ENCODE measurements around the gene GCNT2.

Gene GCNT2

GRCh38 chr6:10553871-10554270, 32.7 kb downstream of the GCNT2 start:
- Histone ChIP-seq H3K27me3 (ENCODE audit: insufficient read depth, low read length) (no peaks in the 10 kb centered on the region), H3K36me3 (ENCODE audit: insufficient read depth, low read depth, low read length) (no peaks in the 10 kb centered on the region), H3K4me1 (ENCODE audit: insufficient read depth, low read length) (peaks cover 17% of the 10 kb centered on the region), H3K27ac (ENCODE audit: low read length) (no peak overlapping the region), H3K9me3 (ENCODE audit: insufficient read depth, low read depth, low read length) (no peaks in the 10 kb centered on the region), H3K4me3 (ENCODE audit: low read length) (no peak overlapping the region), H3K9ac (ENCODE audit: low read depth, low read length) (no peak overlapping the region)

GRCh38 chr6:10554826-10555225, 33.7 kb downstream of the GCNT2 start:
- no peak overlapping the region for H3K27ac ChIP-seq (ENCODE audit: low read length)
- H3K4me1 ChIP-seq (ENCODE audit: insufficient read depth, low read length): peaks cover 26% of the 10 kb centered on the region
- no peaks in the 10 kb centered on the region for H3K36me3 ChIP-seq (ENCODE audit: insufficient read depth, low read depth, low read length)
- H3K4me3 ChIP-seq (ENCODE audit: low read length): peak overlapping the region; percentile 89
- no peaks in the 10 kb centered on the region for H3K27me3 ChIP-seq (ENCODE audit: insufficient read depth, low read length)
- peak overlapping the region; percentile 88; the same call in 1 of the 2 replicates for H3K9ac ChIP-seq (ENCODE audit: low read depth, low read length)
- H3K9me3 ChIP-seq (ENCODE audit: insufficient read depth, low read depth, low read length): no peaks in the 10 kb centered on the region

- Histone ChIP-seq H3K4me1 (ENCODE audit: insufficient read depth, low read length) (peaks cover 28% of the 10 kb centered on the region), H3K36me3 (ENCODE audit: insufficient read depth, low read depth, low read length) (no peaks in the 10 kb centered on the region; the same call in 1 of the 2 replicates), H3K27ac (ENCODE audit: low read length) (peak overlapping the region; percentile 86), H3K9me3 (ENCODE audit: insufficient read depth, low read depth, low read length) (no peaks in the 10 kb centered on the region), H3K9ac (ENCODE audit: low read depth, low read length) (peak overlapping the region; percentile 88), H3K4me3 (ENCODE audit: low read length) (peak overlapping the region; percentile 89), H3K27me3 (ENCODE audit: insufficient read depth, low read length) (no peaks in the 10 kb centered on the region)
Observed at GRCh38 chr6:10555625-10556309, 34.6 kb downstream of the GCNT2 start.

GRCh38 chr6:10556589-10556988, 35.4 kb downstream of the GCNT2 start:
- no peaks in the 10 kb centered on the region for H3K9me3 ChIP-seq (ENCODE audit: insufficient read depth, low read depth, low read length)
- peaks cover 30% of the 10 kb centered on the region for H3K4me1 ChIP-seq (ENCODE audit: insufficient read depth, low read length)
- H3K4me3 ChIP-seq (ENCODE audit: low read length): peak overlapping the region; percentile 89
- no peaks in the 10 kb centered on the region for H3K27me3 ChIP-seq (ENCODE audit: insufficient read depth, low read length)
- peak overlapping the region; percentile 86 for H3K27ac ChIP-seq (ENCODE audit: low read length)
- peaks cover 4% of the 10 kb centered on the region; the same call in 1 of the 2 replicates for H3K36me3 ChIP-seq (ENCODE audit: insufficient read depth, low read depth, low read length)
- peak overlapping the region; percentile 88; the same call in 1 of the 2 replicates for H3K9ac ChIP-seq (ENCODE audit: low read depth, low read length)

- Histone ChIP-seq H3K9me3 (ENCODE audit: insufficient read depth, low read depth, low read length) (no peaks in the 10 kb centered on the region), H3K4me1 (ENCODE audit: insufficient read depth, low read length) (peaks cover 30% of the 10 kb centered on the region), H3K9ac (ENCODE audit: low read depth, low read length) (peak overlapping the region; percentile 88; the same call in 1 of the 2 replicates), H3K4me3 (ENCODE audit: low read length) (peak overlapping the region; percentile 89), H3K27ac (ENCODE audit: low read length) (no peak overlapping the region), H3K36me3 (ENCODE audit: insufficient read depth, low read depth, low read length) (peaks cover 8% of the 10 kb centered on the region; the same call in 1 of the 2 replicates), H3K27me3 (ENCODE audit: insufficient read depth, low read length) (no peaks in the 10 kb centered on the region)
Observed at GRCh38 chr6:10556992-10557391, 35.8 kb downstream of the GCNT2 start.

- Histone ChIP-seq H3K9ac (ENCODE audit: low read depth, low read length) (peak overlapping the region; percentile 88; the same call in 1 of the 2 replicates), H3K4me1 (ENCODE audit: insufficient read depth, low read length) (peaks cover 30% of the 10 kb centered on the region)
Observed at GRCh38 chr6:10557913-10558312, 36.8 kb downstream of the GCNT2 start.

GRCh38 chr6:10558565-10558964, 37.4 kb downstream of the GCNT2 start:
- Histone ChIP-seq H3K9me3 (ENCODE audit: insufficient read depth, low read depth, low read length) (no peaks in the 10 kb centered on the region), H3K4me3 (ENCODE audit: low read length) (peak overlapping the region; percentile 89), H3K27me3 (ENCODE audit: insufficient read depth, low read length) (no peaks in the 10 kb centered on the region), H3K9ac (ENCODE audit: low read depth, low read length) (peak overlapping the region; percentile 88; the same call in 1 of the 2 replicates), H3K27ac (ENCODE audit: low read length) (no peak overlapping the region), H3K36me3 (ENCODE audit: insufficient read depth, low read depth, low read length) (peaks cover 18% of the 10 kb centered on the region; the same call in 1 of the 2 replicates), H3K4me1 (ENCODE audit: insufficient read depth, low read length) (peaks cover 30% of the 10 kb centered on the region)

More at GRCh38 chr6:10557913-10558312, 36.8 kb downstream of the GCNT2 start:
- Histone ChIP-seq H3K4me3 (ENCODE audit: low read length) (peak overlapping the region; percentile 89), H3K36me3 (ENCODE audit: insufficient read depth, low read depth, low read length) (peaks cover 14% of the 10 kb centered on the region; the same call in 1 of the 2 replicates), H3K27me3 (ENCODE audit: insufficient read depth, low read length) (no peaks in the 10 kb centered on the region), H3K9me3 (ENCODE audit: insufficient read depth, low read depth, low read length) (no peaks in the 10 kb centered on the region), H3K27ac (ENCODE audit: low read length) (no peak overlapping the region)

- Histone ChIP-seq H3K4me1 (ENCODE audit: insufficient read depth, low read length) (peaks cover 20% of the 10 kb centered on the region), H3K27me3 (ENCODE audit: insufficient read depth, low read length) (no peaks in the 10 kb centered on the region), H3K27ac (ENCODE audit: low read length) (no peak overlapping the region), H3K9ac (ENCODE audit: low read depth, low read length) (peak overlapping the region; percentile 88), H3K4me3 (ENCODE audit: low read length) (peak overlapping the region; percentile 89), H3K9me3 (ENCODE audit: insufficient read depth, low read depth, low read length) (no peaks in the 10 kb centered on the region), H3K36me3 (ENCODE audit: insufficient read depth, low read depth, low read length) (peaks cover 24% of the 10 kb centered on the region; the same call in 1 of the 2 replicates)
Observed at GRCh38 chr6:10559522-10560152, 38.5 kb downstream of the GCNT2 start.

GRCh38 chr6:10561611-10562199, 40.6 kb downstream of the GCNT2 start:
- Histone ChIP-seq H3K4me1 (ENCODE audit: insufficient read depth, low read length) (peaks cover 14% of the 10 kb centered on the region), H3K9me3 (ENCODE audit: insufficient read depth, low read depth, low read length) (no peaks in the 10 kb centered on the region), H3K4me3 (ENCODE audit: low read length) (no peak overlapping the region; the same call in 1 of the 2 replicates), H3K27ac (ENCODE audit: low read length) (no peak overlapping the region), H3K9ac (ENCODE audit: low read depth, low read length) (no peak overlapping the region), H3K27me3 (ENCODE audit: insufficient read depth, low read length) (no peaks in the 10 kb centered on the region), H3K36me3 (ENCODE audit: insufficient read depth, low read depth, low read length) (peaks cover 33% of the 10 kb centered on the region)

GRCh38 chr6:10564975-10565673, 44.0 kb downstream of the GCNT2 start:
- Histone ChIP-seq H3K4me3 (ENCODE audit: low read length) (no peak overlapping the region), H3K36me3 (ENCODE audit: insufficient read depth, low read depth, low read length) (peaks cover 54% of the 10 kb centered on the region), H3K27ac (ENCODE audit: low read length) (no peak overlapping the region), H3K27me3 (ENCODE audit: insufficient read depth, low read length) (no peaks in the 10 kb centered on the region), H3K9me3 (ENCODE audit: insufficient read depth, low read depth, low read length) (no peaks in the 10 kb centered on the region), H3K9ac (ENCODE audit: low read depth, low read length) (no peak overlapping the region), H3K4me1 (ENCODE audit: insufficient read depth, low read length) (peaks cover 3% of the 10 kb centered on the region; the same call in 1 of the 2 replicates)

GRCh38 chr6:10565913-10566312, 44.8 kb downstream of the GCNT2 start:
- Histone ChIP-seq H3K36me3 (ENCODE audit: insufficient read depth, low read depth, low read length) (peaks cover 58% of the 10 kb centered on the region), H3K4me3 (ENCODE audit: low read length) (no peak overlapping the region), H3K27me3 (ENCODE audit: insufficient read depth, low read length) (no peaks in the 10 kb centered on the region), H3K9me3 (ENCODE audit: insufficient read depth, low read depth, low read length) (no peaks in the 10 kb centered on the region), H3K4me1 (ENCODE audit: insufficient read depth, low read length) (no peaks in the 10 kb centered on the region; the same call in 1 of the 2 replicates), H3K9ac (ENCODE audit: low read depth, low read length) (no peak overlapping the region), H3K27ac (ENCODE audit: low read length) (no peak overlapping the region)
